Neural progenitor cell (in vitro differentiated cells): ENCODE data around the gene XYLT1. TPM values are rescaled to one million over a fixed set of nuclear protein-coding genes. Genes with fewer than 3 reads are reported as not detected.

ENCODE experiments used
- DNase-seq: peaks from one replicate; pipeline ENCODE4 v3.0.0-alpha.2; 2016; ENCODE audit warnings: low spot score
- H2AFZ ChIP-seq: fragments of 200-600 bp; sonication (generic); replicated peaks from 2 replicates; pipeline ENCODE4 v1.6.1; 2016; ENCODE audit warnings: antibody characterized with exemption
- H3F3A ChIP-seq: fragments of 200-600 bp; sonication (generic); 2 replicates; pipeline ENCODE4 v1.6.1; 2016; ENCODE audit warnings: antibody characterized with exemption, low read depth
- H3K27ac ChIP-seq: fragments of 200-600 bp; sonication (generic); 2 replicates; pipeline ENCODE4 v1.5.1; 2016; ENCODE audit warnings: mild to moderate bottlenecking
- H3K27me3 ChIP-seq: fragments of 200-600 bp; sonication (generic); 2 replicates; pipeline ENCODE4 v1.6.1; 2016; ENCODE audit warnings: mild to moderate bottlenecking, moderate library complexity
- H3K36me3 ChIP-seq: fragments of 200-600 bp; sonication (generic); 2 replicates; pipeline ENCODE4 v1.5.1; 2016
- H3K4me1 ChIP-seq: fragments of 200-600 bp; sonication (generic); 2 replicates; pipeline ENCODE4 v1.6.1; 2016; ENCODE audit warnings: mixed run types
- H3K4me2 ChIP-seq: fragments of 200-600 bp; sonication (generic); 2 replicates; pipeline ENCODE4 v1.6.1; 2016
- H3K4me3 ChIP-seq: fragments of 200-600 bp; sonication (generic); 2 replicates; pipeline ENCODE4 v1.5.1; 2016
- H3K79me2 ChIP-seq: fragments of 200-600 bp; sonication (generic); 2 replicates; pipeline ENCODE4 v1.6.1; 2016; ENCODE audit warnings: low read depth
- H3K9ac ChIP-seq: fragments of 200-600 bp; sonication (generic); 2 replicates; pipeline ENCODE4 v1.6.1; 2016
- H3K9me3 ChIP-seq: fragments of 200-600 bp; sonication (generic); 2 replicates; pipeline ENCODE4 v1.5.1; 2016; ENCODE audit warnings: low read depth
- H4K20me1 ChIP-seq: fragments of 200-600 bp; sonication (generic); 2 replicates; pipeline ENCODE4 v1.6.1; 2016; ENCODE audit warnings: low read depth
- H3K27ac Mint-ChIP-seq: 3 replicates; pipeline ENCODE4 v1.8.0; 2021; ENCODE audit warnings: mixed read lengths
- H3K27me3 Mint-ChIP-seq: 2 replicates; pipeline ENCODE4 v1.8.0; 2022; ENCODE audit warnings: low read depth, mild to moderate bottlenecking, inconsistent platforms, moderate library complexity, mixed read lengths; ENCODE audit not compliant: insufficient read depth
- H3K36me3 Mint-ChIP-seq: 3 replicates; pipeline ENCODE4 v1.8.0; 2021; ENCODE audit warnings: mixed read lengths
- H3K4me1 Mint-ChIP-seq: 3 replicates; pipeline ENCODE4 v1.8.0; 2021; ENCODE audit warnings: mixed read lengths
- H3K4me3 Mint-ChIP-seq: 3 replicates; pipeline ENCODE4 v1.8.0; 2021; ENCODE audit warnings: mild to moderate bottlenecking, moderate library complexity, mixed read lengths
- H3K9me3 Mint-ChIP-seq: 3 replicates; pipeline ENCODE4 v1.8.0; 2020; ENCODE audit warnings: mixed read lengths
- EZH2 ChIP-seq: fragments of 200-600 bp; sonication (generic); IDR thresholded peaks from 2 replicates; pipeline ENCODE4 v1.6.1; 2017; ENCODE audit warnings: antibody characterized with exemption, mild to moderate bottlenecking, moderate library complexity
- EZH2phosphoT487 ChIP-seq: fragments of 200-600 bp; sonication (generic); IDR thresholded peaks from 2 replicates; pipeline ENCODE4 v1.6.1; 2017; ENCODE audit warnings: antibody characterized with exemption
- total RNA-seq: library from RNA; depleted of rRNA; stranded (reverse); fragments of >200 nt; gene quantifications from 2 replicates; pipeline ENCODE4 v1.2.3, GENCODE V29; 2015; ENCODE audit warnings: low replicate concordance
- TF ChIP-seq, protein P1 (sequence below): fragments of 200-600 bp; sonication (generic); IDR thresholded peaks from 2 replicates; pipeline ENCODE4 v1.5.1; 2017; ENCODE audit warnings: antibody characterized with exemption, mild to moderate bottlenecking

XYLT1 gene
- total RNA-seq, 1 donor from 2014 or later = 5.9 TPM

DNA sequence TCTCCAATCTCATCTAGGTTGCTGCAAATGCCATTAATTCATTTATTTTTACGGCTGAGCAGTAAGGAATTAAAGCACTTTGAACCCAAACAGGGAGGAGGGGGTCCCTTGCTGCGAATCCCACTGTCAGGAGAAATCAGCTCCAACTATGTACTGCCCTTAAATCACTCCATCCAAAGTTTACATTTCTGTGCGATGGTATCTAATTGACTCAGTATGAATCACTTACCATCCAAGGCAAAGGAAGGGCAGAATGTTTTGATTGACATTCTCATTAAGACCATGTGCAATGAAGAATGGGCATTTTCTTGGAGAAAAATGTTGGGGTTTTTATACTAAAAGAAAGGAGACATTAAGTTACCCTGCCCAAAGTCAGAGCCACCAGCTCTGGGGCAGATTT is 47.7 kb upstream of the XYLT1 start:
- Histone ChIP-seq H3K9me3 (no peaks in the 10 kb centered on the region), H3K4me2 (no peak overlapping the region)

GRCh38 chr16:17515421-17516210 is 44.9 kb upstream of the XYLT1 start:
- Histone ChIP-seq H4K20me1 (no peaks in the 10 kb centered on the region), H3K4me1 (no peaks in the 10 kb centered on the region), H2AFZ (no peak overlapping the region), H3K4me2 (no peak overlapping the region), H3K27me3 (no peaks in the 10 kb centered on the region), H3K9me3 (no peaks in the 10 kb centered on the region), H3F3A (no peaks in the 10 kb centered on the region), H3K4me3 (no peak overlapping the region), H3K9ac (no peak overlapping the region), H3K79me2 (no peaks in the 10 kb centered on the region), H3K27ac (no peak overlapping the region), H3K36me3 (no peaks in the 10 kb centered on the region)
- H3K27ac Mint-ChIP-seq = no peak overlapping the region
- no peak overlapping the region for H3K4me3 Mint-ChIP-seq
- TF ChIP-seq EZH2phosphoT487 (no peak), EZH2 (no peak)
- TF ChIP-seq, protein P1, sequence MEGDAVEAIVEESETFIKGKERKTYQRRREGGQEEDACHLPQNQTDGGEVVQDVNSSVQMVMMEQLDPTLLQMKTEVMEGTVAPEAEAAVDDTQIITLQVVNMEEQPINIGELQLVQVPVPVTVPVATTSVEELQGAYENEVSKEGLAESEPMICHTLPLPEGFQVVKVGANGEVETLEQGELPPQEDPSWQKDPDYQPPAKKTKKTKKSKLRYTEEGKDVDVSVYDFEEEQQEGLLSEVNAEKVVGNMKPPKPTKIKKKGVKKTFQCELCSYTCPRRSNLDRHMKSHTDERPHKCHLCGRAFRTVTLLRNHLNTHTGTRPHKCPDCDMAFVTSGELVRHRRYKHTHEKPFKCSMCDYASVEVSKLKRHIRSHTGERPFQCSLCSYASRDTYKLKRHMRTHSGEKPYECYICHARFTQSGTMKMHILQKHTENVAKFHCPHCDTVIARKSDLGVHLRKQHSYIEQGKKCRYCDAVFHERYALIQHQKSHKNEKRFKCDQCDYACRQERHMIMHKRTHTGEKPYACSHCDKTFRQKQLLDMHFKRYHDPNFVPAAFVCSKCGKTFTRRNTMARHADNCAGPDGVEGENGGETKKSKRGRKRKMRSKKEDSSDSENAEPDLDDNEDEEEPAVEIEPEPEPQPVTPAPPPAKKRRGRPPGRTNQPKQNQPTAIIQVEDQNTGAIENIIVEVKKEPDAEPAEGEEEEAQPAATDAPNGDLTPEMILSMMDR = no peak
- H3K27me3 Mint-ChIP-seq = no peaks in the 10 kb centered on the region
- DNase-seq = no peak
- H3K9me3 Mint-ChIP-seq = peaks cover 8% of the 10 kb centered on the region
- no peaks in the 10 kb centered on the region for H3K4me1 Mint-ChIP-seq
- no peaks in the 10 kb centered on the region for H3K36me3 Mint-ChIP-seq

More for the DNA sequence above, 47.7 kb upstream of the XYLT1 start:
- H3K36me3 ChIP-seq = no peaks in the 10 kb centered on the region
- no peaks in the 10 kb centered on the region for H3F3A ChIP-seq
- no peak overlapping the region for H2AFZ ChIP-seq
- no peak overlapping the region for H3K4me3 ChIP-seq
- DNase-seq = no peak
- no peaks in the 10 kb centered on the region for H3K79me2 ChIP-seq
- H3K27me3 ChIP-seq = no peaks in the 10 kb centered on the region
- no peaks in the 10 kb centered on the region for H3K27me3 Mint-ChIP-seq
- no peak overlapping the region for H3K4me3 Mint-ChIP-seq
- no peak overlapping the region for H3K27ac Mint-ChIP-seq
- no peak overlapping the region for H3K27ac ChIP-seq
- H4K20me1 ChIP-seq = no peaks in the 10 kb centered on the region
- H3K4me1 ChIP-seq = no peaks in the 10 kb centered on the region
- H3K4me1 Mint-ChIP-seq = no peaks in the 10 kb centered on the region
- no peak overlapping the region for H3K9ac ChIP-seq
- TF ChIP-seq EZH2 (no peak), EZH2phosphoT487 (no peak)
- TF ChIP-seq, protein P1 = no peak
- no peaks in the 10 kb centered on the region for H3K36me3 Mint-ChIP-seq
- peaks cover 8% of the 10 kb centered on the region for H3K9me3 Mint-ChIP-seq

GRCh38 chr16:17512636-17513220 is 42.0 kb upstream of the XYLT1 start:
- Histone ChIP-seq H3F3A (no peaks in the 10 kb centered on the region), H3K36me3 (no peaks in the 10 kb centered on the region), H3K27me3 (no peaks in the 10 kb centered on the region), H3K4me2 (no peak overlapping the region), H3K4me3 (no peak overlapping the region), H3K9me3 (no peaks in the 10 kb centered on the region), H3K4me1 (no peaks in the 10 kb centered on the region), H3K79me2 (no peaks in the 10 kb centered on the region), H3K9ac (no peak overlapping the region), H4K20me1 (no peaks in the 10 kb centered on the region), H3K27ac (no peak overlapping the region), H2AFZ (no peak overlapping the region)
- Mint-ChIP-seq H3K27ac (no peak overlapping the region), H3K4me1 (no peaks in the 10 kb centered on the region), H3K27me3 (peaks cover 6% of the 10 kb centered on the region), H3K9me3 (peaks cover 14% of the 10 kb centered on the region), H3K36me3 (no peaks in the 10 kb centered on the region), H3K4me3 (no peak overlapping the region)
- TF ChIP-seq EZH2 (no peak), EZH2phosphoT487 (no peak)
- TF ChIP-seq, protein P1 = no peak
- no peak for DNase-seq
